DMS 273 treated with DMSO at 0.1 percent for 48 hours (cell line): ENCODE measurements around the gene KBTBD8.

Experiments used
- DNase-seq: peaks from one replicate; lab custom pipeline; 2025; lab: John Stamatoyannopoulos, UW

Gene KBTBD8

GRCh38 chr3:66998904-66999235 is 763 bp downstream of the KBTBD8 start:
- no peak for DNase-seq

- no peak for DNase-seq
Measured at GRCh38 chr3:67000009-67000408, 1.9 kb downstream of the KBTBD8 start.

- no peak for DNase-seq
Measured at GRCh38 chr3:67001086-67001861, 3.2 kb downstream of the KBTBD8 start.

- no peak for DNase-seq
Measured at GRCh38 chr3:67005974-67006373, 7.9 kb downstream of the KBTBD8 start.

GRCh38 chr3:67006460-67006859 is 8.4 kb downstream of the KBTBD8 start:
- no peak for DNase-seq

GRCh38 chr3:67008388-67008787 is 10.3 kb downstream of the KBTBD8 start:
- no peak for DNase-seq

GRCh38 chr3:67009716-67010115 is 11.6 kb downstream of the KBTBD8 start:
- no peak for DNase-seq

- DNase-seq: no peak
Measured at GRCh38 chr3:67011414-67012131, 13.5 kb downstream of the KBTBD8 start.

- DNase-seq: no peak
Measured at GRCh38 chr3:67012564-67012963, 14.5 kb downstream of the KBTBD8 start.

- DNase-seq: no peak
Measured at GRCh38 chr3:67015702-67016484, 17.8 kb downstream of the KBTBD8 start.

GRCh38 chr3:67016522-67017080 is 18.5 kb downstream of the KBTBD8 start:
- no peak for DNase-seq

GRCh38 chr3:67017211-67017610 is 19.1 kb downstream of the KBTBD8 start:
- no peak for DNase-seq

- DNase-seq: no peak
Measured at GRCh38 chr3:67018105-67018788, 20.1 kb downstream of the KBTBD8 start.

- DNase-seq: no peak
Measured at GRCh38 chr3:67018789-67019526, 20.9 kb downstream of the KBTBD8 start.

- no peak for DNase-seq
Measured at GRCh38 chr3:67028001-67028784, 30.1 kb downstream of the KBTBD8 start.

- no peak for DNase-seq
Measured at GRCh38 chr3:67030785-67031740, 33.0 kb downstream of the KBTBD8 start.

- no peak for DNase-seq
Measured at GRCh38 chr3:67031986-67032385, 33.9 kb downstream of the KBTBD8 start.

- no peak for DNase-seq
Measured at GRCh38 chr3:67033079-67033478, 35.0 kb downstream of the KBTBD8 start.

GRCh38 chr3:67034371-67034770 is 36.3 kb downstream of the KBTBD8 start:
- DNase-seq: no peak
